ENCODE measurements around the gene PTPRQ. TPM values are rescaled to one million over a fixed set of nuclear protein-coding genes. Genes with fewer than 3 reads are reported as not detected.
"Not testable (repeated sequence)": the region's sequence is repeated elsewhere in the genome, so short reads cannot be mapped to it uniquely, and the experiment has no call there.

The PTPRQ gene
- total and polyA plus RNA-seq, 2 of the 8 experiments (the other 6 are each of a cell fraction or from before 2014, with no cell fraction given): not detected

- TF ChIP-seq CBX8 (IDR thresholded peaks at IDR 0.05; ENCODE audit: borderline replicate concordance, low read depth, low read length) (no peak), BACH1 (IDR thresholded peaks at IDR 0.05; ENCODE audit: low read length) (no peak), BRCA1 (IDR thresholded peaks at IDR 0.05; ENCODE audit: low read depth, low read length) (no peak), GABPA (IDR thresholded peaks at IDR 0.05; ENCODE audit: borderline replicate concordance, insufficient read depth, low read length) (no peak)
Observed at GRCh38 chr12:80460972-80461371, 16.9 kb downstream of the PTPRQ start (continued).

GRCh38 chr12:80461851-80462250 lies 17.8 kb downstream of the PTPRQ start:
- H3K23me2 ChIP-seq (ENCODE audit: low read depth, low read length); H3K4ac ChIP-seq (replicated peaks; ENCODE audit: insufficient read length, low read depth, low read length); H2BK15ac ChIP-seq (ENCODE audit: low read length); H3K18ac ChIP-seq (ENCODE audit: extremely low read depth, low read length); H3K27ac ChIP-seq (ENCODE audit: low read depth, low read length); H3K79me1 ChIP-seq (ENCODE audit: low read depth, low read length); H3K4me3 ChIP-seq (ENCODE audit: extremely low read depth in 1 of 4, insufficient read depth in 2 of 4, low read depth in 3 of 4, low read length in 4 of 4); H3K56ac ChIP-seq (replicated peaks; ENCODE audit: insufficient read length, low read depth, low read length); H2BK120ac ChIP-seq (replicated peaks; ENCODE audit: low read depth, low read length); H4K91ac ChIP-seq (replicated peaks; ENCODE audit: insufficient read length, low read length); H2BK12ac ChIP-seq (ENCODE audit: low read depth, low read length); H2BK5ac ChIP-seq (ENCODE audit: low read depth, low read length); DNase-seq (ENCODE audit: low read depth in 1 of 2, low spot score in 2 of 2); H2AK5ac ChIP-seq (ENCODE audit: low read depth, low read length); H3K9me3 ChIP-seq (ENCODE audit: insufficient read depth in 2 of 2, low read depth in 1 of 2, low read length in 1 of 2); H3K36me3 ChIP-seq (ENCODE audit: control insufficient read depth in 2 of 4, insufficient read depth in 4 of 4, low read length in 3 of 4); CTCF ChIA-PET (ENCODE audit: partially characterized antibody); H3K4me2 ChIP-seq (ENCODE audit: insufficient read depth in 1 of 2, low read depth in 2 of 2, low read length in 2 of 2); H3K4me1 ChIP-seq (replicated peaks in 1 of 4; ENCODE audit: control insufficient read depth in 3 of 4, insufficient read depth in 4 of 4, low read length in 3 of 4); POLR2A ChIA-PET (ENCODE audit: partially characterized antibody); H4K20me1 ChIP-seq (replicated peaks in 1 of 2; ENCODE audit: control insufficient read depth in 1 of 2, insufficient read depth in 2 of 2, low read length in 2 of 2); H3K14ac ChIP-seq (ENCODE audit: insufficient read length); H3K9ac ChIP-seq (replicated peaks in 1 of 4; ENCODE audit: extremely low read depth in 1 of 4, low read depth in 3 of 4, low read length in 3 of 4); H3K79me2 ChIP-seq (ENCODE audit: control insufficient read depth in 1 of 2, insufficient read depth in 2 of 2, low read length in 2 of 2); H4K8ac ChIP-seq (ENCODE audit: extremely low read depth, insufficient read depth, low read length); H4K5ac ChIP-seq (ENCODE audit: insufficient read length, low read depth, low read length); H3K23ac ChIP-seq (ENCODE audit: insufficient read length); H2AFZ ChIP-seq (ENCODE audit: low read length); FAIRE-seq; H3K27me3 ChIP-seq (replicated peaks in 1 of 4; ENCODE audit: control insufficient read depth in 3 of 4, extremely low read depth in 1 of 4, insufficient read depth in 3 of 4, low read length in 3 of 4); H2BK20ac ChIP-seq (ENCODE audit: low read length): not testable (repeated sequence)
- 87% methylated on average over 14 of the region's 18 CpGs; no CpG with 5 or more reads in 1 of the 2 experiments for WGBS, 2 experiments (ENCODE audit: extremely low coverage in 1 of 2, insufficient coverage in 1 of 2, insufficient read length in 1 of 2, insufficient replicate concordance in 2 of 2, low coverage in 1 of 2, low lambda C conversion rate in 2 of 2, missing lambda C conversion rate in 1 of 2)

Data from H1 (cell line).